ENCODE results near the gene PPP4R3B. TPM values are rescaled to one million over a fixed set of nuclear protein-coding genes. Genes with fewer than 3 reads are reported as not detected.

The PPP4R3B gene
- total RNA-seq (2014; rRNA removed; shearing (Covaris generic)) (48.5 and 56.6 TPM in 2 replicates), polyA plus RNA-seq (2016; fragmentation: Nextera tagmentation; extraction: Ambion mirVana) (21.8 and 25.6 TPM in 2 replicates)
- long read RNA-seq, partial matches to known transcripts = 4 of 7 reads
- long read RNA-seq, other reads (novel, unspliced or antisense) = 3 of 7 reads

DNA sequence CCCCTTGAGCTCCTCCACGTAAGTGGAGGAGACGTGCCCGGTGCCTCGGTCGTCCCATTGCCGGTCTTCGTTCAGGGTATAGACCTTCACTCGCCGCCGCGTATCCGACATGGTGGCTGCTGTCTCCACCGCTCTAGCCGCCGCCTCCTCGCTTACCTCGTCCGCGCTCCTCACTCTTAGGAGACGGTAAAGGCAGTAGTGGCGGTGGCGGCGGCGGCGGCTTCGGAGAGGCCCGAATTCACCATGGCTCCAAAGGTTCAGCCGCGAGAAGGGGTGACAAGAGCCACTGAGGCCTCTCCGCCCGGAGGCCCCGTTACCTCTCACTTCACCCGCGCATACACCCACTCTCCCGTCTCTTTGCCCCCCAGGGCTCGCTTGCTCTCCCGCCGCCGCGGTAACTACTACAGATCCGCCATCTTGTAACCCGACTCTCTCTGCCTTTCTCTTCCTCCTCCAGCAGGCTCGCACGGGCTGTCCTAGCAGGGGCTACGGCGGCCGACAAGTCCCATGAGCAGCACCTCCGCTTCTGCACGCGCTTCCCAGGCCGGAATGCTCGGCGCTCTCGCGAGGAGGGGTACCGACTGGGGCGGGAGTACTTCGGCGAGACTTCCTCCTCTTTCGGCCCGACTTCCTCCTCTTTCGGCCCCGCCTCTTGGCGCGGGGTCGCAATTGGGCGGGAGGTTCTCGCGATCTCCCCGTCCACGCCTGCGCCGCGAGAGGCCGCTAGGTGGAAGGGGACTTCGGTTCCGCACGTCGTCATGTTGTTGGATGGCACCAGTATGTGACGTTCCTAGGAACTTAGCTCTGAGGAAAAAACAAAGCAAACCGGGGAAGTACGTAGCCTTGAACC lies at the start of gene PPP4R3B:
Gene PPP4R3B, minus strand, starts transcription at position 448 of the 850 bp plus-strand sequence. Its CDS starts 337 bp downstream, at position 111.
- Histone ChIP-seq H3K4me2 (peak within 1 kb of the TSS; percentile 87), H3K27me3 (ENCODE audit: insufficient read depth) (no peaks in the 10 kb centered on the region), H3K27ac (ENCODE audit: low read depth) (peak within 1 kb of the TSS; percentile 95), H3K9me2 (ENCODE audit: insufficient read depth) (no peaks in the 10 kb centered on the region), H3K4me1 (ENCODE audit: insufficient read depth) (peaks cover 4% of the 10 kb centered on the region; the same call in 1 of the 2 replicates), H2AFZ (peak within 1 kb of the TSS; percentile 43; the same call in 1 of the 2 replicates), H3K79me2 (replicated peaks; ENCODE audit: insufficient read depth) (peaks cover 73% of the 10 kb centered on the region), H3K36me3 (ENCODE audit: insufficient read depth) (peaks cover 14% of the 10 kb centered on the region; the same call in 1 of the 2 replicates), H4K20me1 (replicated peaks; ENCODE audit: insufficient read depth) (peaks cover under 1% of the 10 kb centered on the region; the same call in 1 of the 2 replicates), H3K4me3 (peak within 1 kb of the TSS; percentile 91), H3F3A (replicated peaks; ENCODE audit: low read depth) (no peaks in the 10 kb centered on the region)
- Mint-ChIP-seq H3K4me3 (no peak within 1 kb of the TSS), H3K4me1 (peaks cover 16% of the 10 kb centered on the region; the same call in 2 of the 3 replicates), H3K27ac (no peak within 1 kb of the TSS), H3K36me3 (ENCODE audit: low read depth) (peaks cover 36% of the 10 kb centered on the region), H3K27me3 (ENCODE audit: insufficient read depth, low read depth, poor library complexity) (peaks cover 1% of the 10 kb centered on the region), H3K9me3 (no peaks in the 10 kb centered on the region)
- ATAC-seq = peak; percentile 90
- TF ChIP-seq JUNB (IDR thresholded peaks at IDR 0.05; ENCODE audit: unreplicated experiment) (no peak), POLR2AphosphoS5 (IDR thresholded peaks at IDR 0.05; ENCODE audit: low read depth) (peak; percentile 92), NANOG (IDR thresholded peaks at IDR 0.05; ENCODE audit: borderline replicate concordance) (no peak), ZNF331 (CRISPR knock-in tag; IDR thresholded peaks at IDR 0.05; ENCODE audit: low read depth) (no peak), ZNF114 (CRISPR knock-in tag; IDR thresholded peaks at IDR 0.05) (no peak), CREB1 (CRISPR knock-in tag; IDR thresholded peaks at IDR 0.05; ENCODE audit: low read depth) (peak; percentile 86), EZH2phosphoT487 (IDR thresholded peaks at IDR 0.05; ENCODE audit: unreplicated experiment) (no peak)
- TF ChIP-seq, protein P1, sequence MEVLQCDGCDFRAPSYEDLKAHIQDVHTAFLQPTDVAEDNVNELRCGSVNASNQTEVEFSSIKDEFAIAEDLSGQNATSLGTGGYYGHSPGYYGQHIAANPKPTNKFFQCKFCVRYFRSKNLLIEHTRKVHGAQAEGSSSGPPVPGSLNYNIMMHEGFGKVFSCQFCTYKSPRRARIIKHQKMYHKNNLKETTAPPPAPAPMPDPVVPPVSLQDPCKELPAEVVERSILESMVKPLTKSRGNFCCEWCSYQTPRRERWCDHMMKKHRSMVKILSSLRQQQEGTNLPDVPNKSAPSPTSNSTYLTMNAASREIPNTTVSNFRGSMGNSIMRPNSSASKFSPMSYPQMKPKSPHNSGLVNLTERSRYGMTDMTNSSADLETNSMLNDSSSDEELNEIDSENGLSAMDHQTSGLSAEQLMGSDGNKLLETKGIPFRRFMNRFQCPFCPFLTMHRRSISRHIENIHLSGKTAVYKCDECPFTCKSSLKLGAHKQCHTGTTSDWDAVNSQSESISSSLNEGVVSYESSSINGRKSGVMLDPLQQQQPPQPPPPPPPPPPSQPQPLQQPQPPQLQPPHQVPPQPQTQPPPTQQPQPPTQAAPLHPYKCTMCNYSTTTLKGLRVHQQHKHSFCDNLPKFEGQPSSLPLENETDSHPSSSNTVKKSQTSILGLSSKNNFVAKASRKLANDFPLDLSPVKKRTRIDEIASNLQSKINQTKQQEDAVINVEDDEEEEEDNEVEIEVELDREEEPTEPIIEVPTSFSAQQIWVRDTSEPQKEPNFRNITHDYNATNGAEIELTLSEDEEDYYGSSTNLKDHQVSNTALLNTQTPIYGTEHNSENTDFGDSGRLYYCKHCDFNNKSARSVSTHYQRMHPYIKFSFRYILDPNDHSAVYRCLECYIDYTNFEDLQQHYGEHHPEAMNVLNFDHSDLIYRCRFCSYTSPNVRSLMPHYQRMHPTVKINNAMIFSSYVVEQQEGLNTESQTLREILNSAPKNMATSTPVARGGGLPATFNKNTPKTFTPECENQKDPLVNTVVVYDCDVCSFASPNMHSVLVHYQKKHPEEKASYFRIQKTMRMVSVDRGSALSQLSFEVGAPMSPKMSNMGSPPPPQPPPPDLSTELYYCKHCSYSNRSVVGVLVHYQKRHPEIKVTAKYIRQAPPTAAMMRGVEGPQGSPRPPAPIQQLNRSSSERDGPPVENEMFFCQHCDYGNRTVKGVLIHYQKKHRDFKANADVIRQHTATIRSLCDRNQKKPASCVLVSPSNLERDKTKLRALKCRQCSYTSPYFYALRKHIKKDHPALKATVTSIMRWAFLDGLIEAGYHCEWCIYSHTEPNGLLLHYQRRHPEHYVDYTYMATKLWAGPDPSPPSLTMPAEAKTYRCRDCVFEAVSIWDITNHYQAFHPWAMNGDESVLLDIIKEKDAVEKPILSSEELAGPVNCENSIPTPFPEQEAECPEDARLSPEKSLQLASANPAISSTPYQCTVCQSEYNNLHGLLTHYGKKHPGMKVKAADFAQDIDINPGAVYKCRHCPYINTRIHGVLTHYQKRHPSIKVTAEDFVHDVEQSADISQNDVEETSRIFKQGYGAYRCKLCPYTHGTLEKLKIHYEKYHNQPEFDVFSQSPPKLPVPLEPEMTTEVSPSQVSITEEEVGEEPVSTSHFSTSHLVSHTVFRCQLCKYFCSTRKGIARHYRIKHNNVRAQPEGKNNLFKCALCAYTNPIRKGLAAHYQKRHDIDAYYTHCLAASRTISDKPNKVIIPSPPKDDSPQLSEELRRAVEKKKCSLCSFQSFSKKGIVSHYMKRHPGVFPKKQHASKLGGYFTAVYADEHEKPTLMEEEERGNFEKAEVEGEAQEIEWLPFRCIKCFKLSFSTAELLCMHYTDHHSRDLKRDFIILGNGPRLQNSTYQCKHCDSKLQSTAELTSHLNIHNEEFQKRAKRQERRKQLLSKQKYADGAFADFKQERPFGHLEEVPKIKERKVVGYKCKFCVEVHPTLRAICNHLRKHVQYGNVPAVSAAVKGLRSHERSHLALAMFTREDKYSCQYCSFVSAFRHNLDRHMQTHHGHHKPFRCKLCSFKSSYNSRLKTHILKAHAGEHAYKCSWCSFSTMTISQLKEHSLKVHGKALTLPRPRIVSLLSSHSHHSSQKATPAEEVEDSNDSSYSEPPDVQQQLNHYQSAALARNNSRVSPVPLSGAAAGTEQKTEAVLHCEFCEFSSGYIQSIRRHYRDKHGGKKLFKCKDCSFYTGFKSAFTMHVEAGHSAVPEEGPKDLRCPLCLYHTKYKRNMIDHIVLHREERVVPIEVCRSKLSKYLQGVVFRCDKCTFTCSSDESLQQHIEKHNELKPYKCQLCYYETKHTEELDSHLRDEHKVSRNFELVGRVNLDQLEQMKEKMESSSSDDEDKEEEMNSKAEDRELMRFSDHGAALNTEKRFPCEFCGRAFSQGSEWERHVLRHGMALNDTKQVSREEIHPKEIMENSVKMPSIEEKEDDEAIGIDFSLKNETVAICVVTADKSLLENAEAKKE (CRISPR knock-in tag; IDR thresholded peaks at IDR 0.05) = no peak
- TF ChIP-seq, protein P2, sequence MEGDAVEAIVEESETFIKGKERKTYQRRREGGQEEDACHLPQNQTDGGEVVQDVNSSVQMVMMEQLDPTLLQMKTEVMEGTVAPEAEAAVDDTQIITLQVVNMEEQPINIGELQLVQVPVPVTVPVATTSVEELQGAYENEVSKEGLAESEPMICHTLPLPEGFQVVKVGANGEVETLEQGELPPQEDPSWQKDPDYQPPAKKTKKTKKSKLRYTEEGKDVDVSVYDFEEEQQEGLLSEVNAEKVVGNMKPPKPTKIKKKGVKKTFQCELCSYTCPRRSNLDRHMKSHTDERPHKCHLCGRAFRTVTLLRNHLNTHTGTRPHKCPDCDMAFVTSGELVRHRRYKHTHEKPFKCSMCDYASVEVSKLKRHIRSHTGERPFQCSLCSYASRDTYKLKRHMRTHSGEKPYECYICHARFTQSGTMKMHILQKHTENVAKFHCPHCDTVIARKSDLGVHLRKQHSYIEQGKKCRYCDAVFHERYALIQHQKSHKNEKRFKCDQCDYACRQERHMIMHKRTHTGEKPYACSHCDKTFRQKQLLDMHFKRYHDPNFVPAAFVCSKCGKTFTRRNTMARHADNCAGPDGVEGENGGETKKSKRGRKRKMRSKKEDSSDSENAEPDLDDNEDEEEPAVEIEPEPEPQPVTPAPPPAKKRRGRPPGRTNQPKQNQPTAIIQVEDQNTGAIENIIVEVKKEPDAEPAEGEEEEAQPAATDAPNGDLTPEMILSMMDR (conservative IDR thresholded peaks at IDR 0.05; ENCODE audit: low read depth in 2 of 2) = peak in 1 of 2 experiments; percentile 19; a peak in 1 of 4 replicates
- TF ChIP-seq, protein P3, sequence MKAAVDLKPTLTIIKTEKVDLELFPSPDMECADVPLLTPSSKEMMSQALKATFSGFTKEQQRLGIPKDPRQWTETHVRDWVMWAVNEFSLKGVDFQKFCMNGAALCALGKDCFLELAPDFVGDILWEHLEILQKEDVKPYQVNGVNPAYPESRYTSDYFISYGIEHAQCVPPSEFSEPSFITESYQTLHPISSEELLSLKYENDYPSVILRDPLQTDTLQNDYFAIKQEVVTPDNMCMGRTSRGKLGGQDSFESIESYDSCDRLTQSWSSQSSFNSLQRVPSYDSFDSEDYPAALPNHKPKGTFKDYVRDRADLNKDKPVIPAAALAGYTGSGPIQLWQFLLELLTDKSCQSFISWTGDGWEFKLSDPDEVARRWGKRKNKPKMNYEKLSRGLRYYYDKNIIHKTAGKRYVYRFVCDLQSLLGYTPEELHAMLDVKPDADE (IDR thresholded peaks at IDR 0.05) = peak; percentile 84
- DNase-seq (ENCODE audit: low spot score) = peak; percentile 99

Data from GM23338 (cell line).